ENCODE results near the gene SRPK2. TPM values are rescaled to one million over a fixed set of nuclear protein-coding genes. Genes with fewer than 3 reads are reported as not detected.

Gene SRPK2
- total RNA-seq, 1 experiment from 2014 or later: 50.5 TPM

GRCh38 chr7:105387508-105388355, 989 bp downstream of the SRPK2 start (continued):
- TF ChIP-seq ARID4B (CRISPR knock-in tag; IDR thresholded peaks at IDR 0.05; ENCODE audit: borderline replicate concordance) (0 out of 2 replicates have a peak, but pooled peaks have one; percentile 52), TEAD1 (CRISPR knock-in tag; IDR thresholded peaks at IDR 0.05) (0 out of 2 replicates have a peak, but pooled peaks have one; percentile 6)

GRCh38 chr7:105377903-105378302, 10.8 kb downstream of the SRPK2 start:
- ChIA-PET CTCF (interaction anchor here (0.6 to 1.3 kb wide), 3 partner anchors 9 to 138 kb away, joined by 3 to 4 read pairs (median 4); no protein-coding TSS in a partner anchor), POLR2A (no interaction called here)
- TF ChIP-seq NFE2L1 (CRISPR knock-in tag; IDR thresholded peaks at IDR 0.05) (no peak), AFF4 (CRISPR knock-in tag; IDR thresholded peaks at IDR 0.05; ENCODE audit: borderline replicate concordance) (no peak), MYBL2 (CRISPR knock-in tag; IDR thresholded peaks at IDR 0.05) (no peak)
- Mint-ChIP-seq H3K9me3 (no peaks in the 10 kb centered on the region), H3K4me3 (no peak overlapping the region), H3K4me1 (peaks cover 31% of the 10 kb centered on the region), H3K36me3 (no peaks in the 10 kb centered on the region; the same call in 1 of the 2 replicates), H3K27ac (0 out of 2 replicates have a peak overlapping the region, but pooled peaks have one; percentile 5), H3K27me3 (ENCODE audit: low read depth) (no peaks in the 10 kb centered on the region)
- ATAC-seq: no peak
- DNase-seq (ENCODE audit: low spot score): no peak

DNA sequence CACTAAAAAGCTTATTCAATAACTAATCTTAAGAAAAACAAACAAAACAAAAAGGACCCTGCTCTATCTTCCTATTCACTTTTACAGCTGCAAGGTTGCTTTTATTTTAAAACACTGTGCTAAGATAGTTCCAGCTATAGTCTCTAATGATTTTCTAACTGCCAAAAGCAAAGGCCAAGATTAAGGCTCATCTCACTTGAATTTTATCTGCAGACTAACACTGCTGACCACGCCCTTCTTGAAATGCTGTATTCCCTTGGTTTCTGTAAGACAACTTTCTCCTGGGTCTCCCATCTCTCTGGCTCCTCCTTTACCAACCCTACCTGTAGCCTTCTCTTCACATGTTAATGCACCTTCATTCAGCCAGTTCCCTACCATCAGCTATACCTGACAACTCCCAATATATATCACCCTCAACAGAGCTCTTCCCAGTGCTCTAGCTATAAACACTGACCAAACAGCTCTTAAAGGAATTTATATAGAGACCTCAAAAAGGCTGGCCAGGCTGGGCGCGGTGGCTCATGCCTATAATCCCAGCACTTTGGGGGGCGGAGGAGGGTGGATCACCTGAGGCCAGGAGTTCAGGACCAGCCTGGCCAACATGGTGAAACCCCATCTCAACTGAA, 11.7 kb downstream of the SRPK2 start:
- TF ChIP-seq JUN (CRISPR knock-in tag; IDR thresholded peaks at IDR 0.05) (no peak), NFE2L1 (CRISPR knock-in tag; IDR thresholded peaks at IDR 0.05) (no peak), ZNF121 (CRISPR knock-in tag; IDR thresholded peaks at IDR 0.05) (no peak), ATF2 (CRISPR knock-in tag; IDR thresholded peaks at IDR 0.05; ENCODE audit: borderline replicate concordance, low read depth) (no peak), PREB (CRISPR knock-in tag; IDR thresholded peaks at IDR 0.05; ENCODE audit: borderline replicate concordance) (no peak), IRF2 (CRISPR knock-in tag; IDR thresholded peaks at IDR 0.05; ENCODE audit: borderline replicate concordance, low read depth) (no peak), AFF4 (CRISPR knock-in tag; IDR thresholded peaks at IDR 0.05; ENCODE audit: borderline replicate concordance) (no peak), NR1H2 (CRISPR knock-in tag; IDR thresholded peaks at IDR 0.05) (no peak)
- ChIA-PET POLR2A (no interaction called here), CTCF (interaction anchor here (0.5 to 1.3 kb wide), 4 partner anchors 22 to 236 kb away, joined by 3 read pairs; no protein-coding TSS in a partner anchor)
- H3K4me3 Mint-ChIP-seq: peak overlapping the region; percentile 16; the same call in 1 of the 2 replicates
- H3K36me3 Mint-ChIP-seq: no peaks in the 10 kb centered on the region
- H3K9me3 Mint-ChIP-seq: no peaks in the 10 kb centered on the region
- peak overlapping the region; percentile 1 for H3K27ac Mint-ChIP-seq
- DNase-seq (ENCODE audit: low spot score) (no peak), ATAC-seq (peak; percentile 98)
- no peaks in the 10 kb centered on the region for H3K27me3 Mint-ChIP-seq (ENCODE audit: low read depth)
- H3K4me1 Mint-ChIP-seq: peaks cover 28% of the 10 kb centered on the region
